GM18858 (cell line): ENCODE results near the gene ZNF816.
"Not testable (repeated sequence)": the region's sequence is repeated elsewhere in the genome, so short reads cannot be mapped to it uniquely, and the experiment has no call there.

ENCODE experiments used
- ATAC-seq: cut with Tn5 transposase; IDR thresholded peaks from one replicate; pipeline ENCODE4 v1.9.1; 2021; ENCODE audit not compliant: unreplicated experiment

The ZNF816 gene

GRCh38 chr19:52962394-52963246 is at the start of gene ZNF816:
Gene ZNF816 (minus strand): TSS chr19:52962881. CDS start chr19:52956089, 6,792 bp downstream.
- peak; percentile 67 for ATAC-seq

- ATAC-seq = no peak
These were observed 49.3 kb upstream of the ZNF816 start for GRCh38 chr19:53012006-53012405.

- no peak for ATAC-seq
These were observed 47.8 kb upstream of the ZNF816 start for GRCh38 chr19:53010494-53010893.

- ATAC-seq = no peak
These were observed 45.5 kb upstream of the ZNF816 start for GRCh38 chr19:53008061-53008778.

GRCh38 chr19:53007606-53008005 is 44.9 kb upstream of the ZNF816 start:
- no peak for ATAC-seq

- ATAC-seq = no peak
These were observed 44.5 kb upstream of the ZNF816 start for GRCh38 chr19:53007200-53007599.

- ATAC-seq = no peak
These were observed 41.6 kb upstream of the ZNF816 start for GRCh38 chr19:53004242-53004641.

GRCh38 chr19:53002479-53002878 is 39.8 kb upstream of the ZNF816 start:
- ATAC-seq = no peak

GRCh38 chr19:52997975-52998374 is 35.3 kb upstream of the ZNF816 start:
- no peak for ATAC-seq

GRCh38 chr19:52995711-52996110 is 33.0 kb upstream of the ZNF816 start:
- ATAC-seq = no peak

GRCh38 chr19:52993342-52994178 is 30.9 kb upstream of the ZNF816 start:
- ATAC-seq = no peak

GRCh38 chr19:52992109-52993004 is 29.7 kb upstream of the ZNF816 start:
- no peak for ATAC-seq

GRCh38 chr19:52991484-52991883 is 28.8 kb upstream of the ZNF816 start:
- no peak for ATAC-seq

- no peak for ATAC-seq
These were observed 28.2 kb upstream of the ZNF816 start for GRCh38 chr19:52990759-52991418.

- no peak for ATAC-seq
These were observed 25.8 kb upstream of the ZNF816 start for GRCh38 chr19:52988506-52988905.

- no peak for ATAC-seq
These were observed 24.5 kb upstream of the ZNF816 start for GRCh38 chr19:52987221-52987620.

GRCh38 chr19:52983167-52983566 is 20.5 kb upstream of the ZNF816 start:
- ATAC-seq = not testable (repeated sequence)

- no peak for ATAC-seq
These were observed 18.6 kb upstream of the ZNF816 start for GRCh38 chr19:52981329-52981728.

GRCh38 chr19:52967772-52968171 is 5.1 kb upstream of the ZNF816 start:
- ATAC-seq = no peak

- ATAC-seq = peak; percentile 12
These were observed 552 bp upstream of the ZNF816 start for GRCh38 chr19:52963247-52963618.
